GM23338 (cell line): ENCODE results near the gene ECT2. TPM values are rescaled to one million over a fixed set of nuclear protein-coding genes. Genes with fewer than 3 reads are reported as not detected.

ENCODE experiments used
- ATAC-seq: fragments of 200-7000 bp; cut with Tn5 transposase; 3 replicates; pipeline ENCODE4 v1.9.1; 2020
- DNase-seq: peaks from one replicate; pipeline ENCODE4 v3.0.0-alpha.2; 2015; ENCODE audit warnings: low spot score
- H2AFZ ChIP-seq: fragments of 200-600 bp; sonication (generic); 2 replicates; pipeline ENCODE4 v1.8.0; 2016; ENCODE audit warnings: antibody characterized with exemption, mild to moderate bottlenecking, moderate library complexity
- H3F3A ChIP-seq: fragments of 200-600 bp; sonication (generic); replicated peaks from 2 replicates; pipeline ENCODE4 v1.8.0; 2017; ENCODE audit warnings: antibody characterized with exemption, mixed run types, low read depth
- H3K27ac ChIP-seq: fragments of 200-600 bp; sonication (generic); 2 replicates; pipeline ENCODE4 v1.6.1; 2016; ENCODE audit warnings: low read depth
- H3K27me3 ChIP-seq: fragments of 200-600 bp; sonication (generic); 2 replicates; pipeline ENCODE4 v1.8.0; 2016; ENCODE audit warnings: mild to moderate bottlenecking, mixed run types, moderate library complexity; ENCODE audit not compliant: insufficient read depth
- H3K36me3 ChIP-seq: fragments of 200-600 bp; sonication (generic); 2 replicates; pipeline ENCODE4 v1.8.0; 2016; ENCODE audit warnings: mild to moderate bottlenecking; ENCODE audit not compliant: insufficient read depth
- H3K4me1 ChIP-seq: fragments of 200-600 bp; sonication (generic); 2 replicates; pipeline ENCODE4 v1.8.0; 2016; ENCODE audit warnings: mild to moderate bottlenecking, moderate library complexity; ENCODE audit not compliant: insufficient read depth
- H3K4me2 ChIP-seq: fragments of 200-600 bp; sonication (generic); 2 replicates; pipeline ENCODE4 v1.7.1; 2017; ENCODE audit warnings: mixed run types
- H3K4me3 ChIP-seq: fragments of 200-600 bp; sonication (generic); 2 replicates; pipeline ENCODE4 v1.6.1; 2016; ENCODE audit warnings: mixed run types
- H3K79me2 ChIP-seq: fragments of 200-600 bp; sonication (generic); replicated peaks from 2 replicates; pipeline ENCODE4 v1.8.0; 2017; ENCODE audit warnings: mild to moderate bottlenecking; ENCODE audit not compliant: insufficient read depth
- H3K9me2 ChIP-seq: fragments of 200-600 bp; sonication (generic); 2 replicates; pipeline ENCODE4 v1.8.0; 2017; ENCODE audit not compliant: insufficient read depth
- H4K20me1 ChIP-seq: fragments of 200-600 bp; sonication (generic); replicated peaks from 2 replicates; pipeline ENCODE4 v1.8.0; 2017; ENCODE audit warnings: mild to moderate bottlenecking; ENCODE audit not compliant: insufficient read depth
- H3K27ac Mint-ChIP-seq: 2 replicates; pipeline ENCODE4 v1.8.0; 2020; ENCODE audit warnings: inconsistent platforms, mild to moderate bottlenecking, moderate library complexity, mixed read lengths
- H3K27me3 Mint-ChIP-seq: 3 replicates; pipeline ENCODE4 v1.8.0; 2022; ENCODE audit warnings: low read depth, mild to moderate bottlenecking, moderate library complexity, mixed read lengths, inconsistent platforms; ENCODE audit not compliant: insufficient read depth, poor library complexity
- H3K36me3 Mint-ChIP-seq: 3 replicates; pipeline ENCODE4 v1.8.0; 2021; ENCODE audit warnings: low read depth, mild to moderate bottlenecking, inconsistent platforms, moderate library complexity, mixed read lengths
- H3K4me1 Mint-ChIP-seq: 3 replicates; pipeline ENCODE4 v1.8.0; 2020; ENCODE audit warnings: mild to moderate bottlenecking, inconsistent platforms, mixed read lengths
- H3K4me3 Mint-ChIP-seq: 3 replicates; pipeline ENCODE4 v1.8.0; 2021; ENCODE audit warnings: moderate library complexity, mild to moderate bottlenecking, inconsistent platforms, mixed read lengths
- H3K9me3 Mint-ChIP-seq: 3 replicates; pipeline ENCODE4 v1.8.0; 2020; ENCODE audit warnings: moderate library complexity, mild to moderate bottlenecking, inconsistent platforms, mixed read lengths
- CREB1 ChIP-seq: fragments of 250-450 bp; sonication (Bioruptor Pico); IDR thresholded peaks from 2 replicates; pipeline ENCODE4 v1.5.0; 2020; ENCODE audit warnings: low read depth, mild to moderate bottlenecking, moderate library complexity
- EZH2 ChIP-seq: fragments of 200-600 bp; sonication (generic); IDR thresholded peaks from one replicate; pipeline ENCODE4 v1.8.0; 2017; ENCODE audit warnings: antibody characterized with exemption, mild to moderate bottlenecking, low read depth; ENCODE audit not compliant: unreplicated experiment
- EZH2phosphoT487 ChIP-seq: fragments of 200-600 bp; sonication (generic); IDR thresholded peaks from one replicate; pipeline ENCODE4 v1.8.1; 2018; ENCODE audit warnings: antibody characterized with exemption; ENCODE audit not compliant: unreplicated experiment
- JUNB ChIP-seq: IDR thresholded peaks from one replicate; pipeline ENCODE4 v1.6.1; 2016; ENCODE audit warnings: antibody characterized with exemption; ENCODE audit not compliant: unreplicated experiment
- NANOG ChIP-seq: IDR thresholded peaks from 2 replicates; pipeline ENCODE4 v1.6.1; 2016; ENCODE audit warnings: antibody characterized with exemption, borderline replicate concordance
- POLR2AphosphoS5 ChIP-seq: IDR thresholded peaks from 2 replicates; pipeline ENCODE4 v1.6.1; 2016; ENCODE audit warnings: antibody characterized with exemption, low read depth
- STAT1 ChIP-seq: IDR thresholded peaks from one replicate; pipeline ENCODE4 v1.6.1; 2016; ENCODE audit warnings: antibody characterized with exemption; ENCODE audit not compliant: unreplicated experiment
- ZNF114 ChIP-seq: fragments of 250-450 bp; sonication (Bioruptor Pico); IDR thresholded peaks from 2 replicates; pipeline ENCODE4 v1.5.0; 2020; ENCODE audit warnings: mild to moderate bottlenecking, moderate library complexity
- ZNF331 ChIP-seq: fragments of 250-450 bp; sonication (Bioruptor Pico); IDR thresholded peaks from 2 replicates; pipeline ENCODE4 v1.5.0; 2020; ENCODE audit warnings: low read depth, mild to moderate bottlenecking, moderate library complexity
- polyA plus RNA-seq: library from polyadenylated mRNA; unstranded; fragments of >200 nt; fragmentation: Nextera tagmentation; extraction: Ambion mirVana; gene quantifications from 2 replicates; pipeline ENCODE4 v1.2.1, GENCODE V29; 2016
- total RNA-seq: library from RNA; depleted of rRNA; stranded (reverse); fragments of >200 nt; shearing (Covaris generic); gene quantifications from 2 replicates; pipeline ENCODE4 v1.2.3, GENCODE V29; 2014
- TF ChIP-seq, protein P1 (sequence below): IDR thresholded peaks from 2 replicates; pipeline ENCODE4 v1.6.1; 2016; ENCODE audit warnings: antibody characterized with exemption
- TF ChIP-seq, protein P2 (sequence below): IDR thresholded peaks from one replicate; pipeline ENCODE4 v1.6.1; 2018; ENCODE audit warnings: antibody characterized with exemption; ENCODE audit not compliant: unreplicated experiment

The ECT2 gene
- total and polyA plus RNA-seq, 2 experiments from 2014 or later = 102 to 111 TPM

DNA sequence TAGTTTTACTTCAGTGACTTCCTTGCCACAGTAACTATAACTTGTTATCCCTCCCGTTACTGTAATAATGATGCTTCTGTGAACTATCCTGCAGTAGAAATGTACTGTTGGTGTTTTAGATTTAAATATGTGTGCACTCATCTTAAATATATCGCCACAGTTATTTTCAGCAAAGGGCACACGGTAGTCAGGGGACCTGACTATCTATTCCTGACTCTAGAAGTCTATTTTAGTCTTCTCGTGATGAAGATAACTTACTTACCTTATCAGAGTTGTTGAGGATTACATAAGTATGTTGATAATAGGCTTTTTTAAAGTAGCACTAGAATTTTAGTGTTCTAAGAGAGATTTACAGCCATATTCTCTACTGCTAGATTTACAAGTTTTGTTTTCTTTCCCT is 65.3 kb downstream of the ECT2 start (continued):
- TF ChIP-seq JUNB = no peak
- TF ChIP-seq, protein P1, sequence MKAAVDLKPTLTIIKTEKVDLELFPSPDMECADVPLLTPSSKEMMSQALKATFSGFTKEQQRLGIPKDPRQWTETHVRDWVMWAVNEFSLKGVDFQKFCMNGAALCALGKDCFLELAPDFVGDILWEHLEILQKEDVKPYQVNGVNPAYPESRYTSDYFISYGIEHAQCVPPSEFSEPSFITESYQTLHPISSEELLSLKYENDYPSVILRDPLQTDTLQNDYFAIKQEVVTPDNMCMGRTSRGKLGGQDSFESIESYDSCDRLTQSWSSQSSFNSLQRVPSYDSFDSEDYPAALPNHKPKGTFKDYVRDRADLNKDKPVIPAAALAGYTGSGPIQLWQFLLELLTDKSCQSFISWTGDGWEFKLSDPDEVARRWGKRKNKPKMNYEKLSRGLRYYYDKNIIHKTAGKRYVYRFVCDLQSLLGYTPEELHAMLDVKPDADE = no peak
- TF ChIP-seq STAT1 = no peak
- no peak for TF ChIP-seq ZNF114 (CRISPR knock-in tag)

DNA sequence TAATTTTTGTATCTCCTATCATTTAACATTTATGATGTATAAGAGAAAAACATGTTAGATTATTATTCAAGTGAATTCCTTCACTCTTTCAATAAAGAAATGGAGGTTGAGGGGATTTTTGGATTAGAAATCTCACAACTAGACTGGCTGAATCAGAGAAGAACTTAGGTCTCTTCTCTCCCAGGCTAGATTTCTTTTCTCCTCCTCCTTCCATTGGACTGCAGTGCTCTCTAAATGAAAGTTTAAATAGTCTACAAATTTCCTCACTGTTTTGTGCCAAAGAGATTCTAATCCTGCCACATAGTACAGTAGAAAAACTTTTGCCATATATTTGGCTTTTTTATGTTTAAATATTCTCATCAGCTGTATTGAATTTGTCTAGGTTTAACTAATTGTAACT is 65.8 kb downstream of the ECT2 start:
- Histone ChIP-seq H3K79me2 (no peaks in the 10 kb centered on the region), H3K4me3 (no peak overlapping the region), H3K27ac (no peak overlapping the region), H2AFZ (no peak overlapping the region), H4K20me1 (no peaks in the 10 kb centered on the region), H3K36me3 (peaks cover 14% of the 10 kb centered on the region), H3K4me1 (no peaks in the 10 kb centered on the region), H3F3A (no peaks in the 10 kb centered on the region), H3K27me3 (no peaks in the 10 kb centered on the region), H3K9me2 (no peaks in the 10 kb centered on the region), H3K4me2 (no peak overlapping the region)
- ATAC-seq (no peak), DNase-seq (no peak)
- no peak overlapping the region for H3K4me3 Mint-ChIP-seq
- H3K27ac Mint-ChIP-seq = no peak overlapping the region
- H3K27me3 Mint-ChIP-seq = no peaks in the 10 kb centered on the region
- H3K9me3 Mint-ChIP-seq = no peaks in the 10 kb centered on the region
- peaks cover 17% of the 10 kb centered on the region; the same call in 2 of the 3 replicates for H3K36me3 Mint-ChIP-seq
- TF ChIP-seq, protein P2, sequence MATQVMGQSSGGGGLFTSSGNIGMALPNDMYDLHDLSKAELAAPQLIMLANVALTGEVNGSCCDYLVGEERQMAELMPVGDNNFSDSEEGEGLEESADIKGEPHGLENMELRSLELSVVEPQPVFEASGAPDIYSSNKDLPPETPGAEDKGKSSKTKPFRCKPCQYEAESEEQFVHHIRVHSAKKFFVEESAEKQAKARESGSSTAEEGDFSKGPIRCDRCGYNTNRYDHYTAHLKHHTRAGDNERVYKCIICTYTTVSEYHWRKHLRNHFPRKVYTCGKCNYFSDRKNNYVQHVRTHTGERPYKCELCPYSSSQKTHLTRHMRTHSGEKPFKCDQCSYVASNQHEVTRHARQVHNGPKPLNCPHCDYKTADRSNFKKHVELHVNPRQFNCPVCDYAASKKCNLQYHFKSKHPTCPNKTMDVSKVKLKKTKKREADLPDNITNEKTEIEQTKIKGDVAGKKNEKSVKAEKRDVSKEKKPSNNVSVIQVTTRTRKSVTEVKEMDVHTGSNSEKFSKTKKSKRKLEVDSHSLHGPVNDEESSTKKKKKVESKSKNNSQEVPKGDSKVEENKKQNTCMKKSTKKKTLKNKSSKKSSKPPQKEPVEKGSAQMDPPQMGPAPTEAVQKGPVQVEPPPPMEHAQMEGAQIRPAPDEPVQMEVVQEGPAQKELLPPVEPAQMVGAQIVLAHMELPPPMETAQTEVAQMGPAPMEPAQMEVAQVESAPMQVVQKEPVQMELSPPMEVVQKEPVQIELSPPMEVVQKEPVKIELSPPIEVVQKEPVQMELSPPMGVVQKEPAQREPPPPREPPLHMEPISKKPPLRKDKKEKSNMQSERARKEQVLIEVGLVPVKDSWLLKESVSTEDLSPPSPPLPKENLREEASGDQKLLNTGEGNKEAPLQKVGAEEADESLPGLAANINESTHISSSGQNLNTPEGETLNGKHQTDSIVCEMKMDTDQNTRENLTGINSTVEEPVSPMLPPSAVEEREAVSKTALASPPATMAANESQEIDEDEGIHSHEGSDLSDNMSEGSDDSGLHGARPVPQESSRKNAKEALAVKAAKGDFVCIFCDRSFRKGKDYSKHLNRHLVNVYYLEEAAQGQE = no peak
- TF ChIP-seq EZH2 = no peak
- TF ChIP-seq CREB1 (CRISPR knock-in tag) = no peak
- H3K4me1 Mint-ChIP-seq = no peaks in the 10 kb centered on the region

DNA sequence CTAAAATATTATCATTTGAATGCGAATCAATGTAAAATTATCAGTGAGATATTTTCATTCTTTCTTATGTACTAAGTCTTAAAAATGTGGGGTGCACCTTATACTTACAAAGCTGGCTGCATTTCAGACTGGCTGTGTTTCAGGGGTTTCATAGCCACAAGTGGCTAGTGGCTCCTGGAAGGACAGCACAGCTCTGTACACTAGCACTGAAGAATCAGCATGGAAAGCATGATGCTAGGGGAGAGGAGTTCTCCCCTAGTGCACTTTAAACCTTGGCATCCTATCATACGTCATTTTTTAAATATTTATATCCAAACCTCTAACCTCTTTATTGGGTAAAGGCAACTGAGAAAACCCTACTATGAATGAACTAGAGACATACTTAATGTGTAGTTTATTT is 66.4 kb downstream of the ECT2 start:
- Histone ChIP-seq H3K27me3 (no peaks in the 10 kb centered on the region), H3K4me1 (no peaks in the 10 kb centered on the region), H3K36me3 (peaks cover 14% of the 10 kb centered on the region), H3K27ac (no peak overlapping the region), H3K79me2 (no peaks in the 10 kb centered on the region), H4K20me1 (no peaks in the 10 kb centered on the region), H3K9me2 (no peaks in the 10 kb centered on the region), H2AFZ (no peak overlapping the region), H3K4me2 (no peak overlapping the region), H3K4me3 (no peak overlapping the region), H3F3A (no peaks in the 10 kb centered on the region)
- Mint-ChIP-seq H3K27ac (no peak overlapping the region), H3K27me3 (no peaks in the 10 kb centered on the region), H3K4me3 (no peak overlapping the region), H3K36me3 (peaks cover 20% of the 10 kb centered on the region; the same call in 2 of the 3 replicates), H3K9me3 (no peaks in the 10 kb centered on the region), H3K4me1 (no peaks in the 10 kb centered on the region)
- DNase-seq (no peak), ATAC-seq (no peak)
- TF ChIP-seq, protein P1 = no peak
- no peak for TF ChIP-seq STAT1
- no peak for TF ChIP-seq JUNB
- TF ChIP-seq ZNF114 (CRISPR knock-in tag) = no peak
- no peak for TF ChIP-seq NANOG
- TF ChIP-seq, protein P2 = no peak
- no peak for TF ChIP-seq CREB1 (CRISPR knock-in tag)
- no peak for TF ChIP-seq ZNF331
- no peak for TF ChIP-seq POLR2AphosphoS5
- no peak for TF ChIP-seq EZH2
- TF ChIP-seq EZH2phosphoT487 = no peak
